ENCODE data around the gene HIRA. TPM values are rescaled to one million over a fixed set of nuclear protein-coding genes. Genes with fewer than 3 reads are reported as not detected.

The HIRA gene
- total RNA-seq, 2 donors from 2014 or later, result 23.8 to 25.7 TPM

GRCh38 chr22:19359554-19360299, 71.8 kb downstream of the HIRA start:
- DNase-seq (ENCODE audit: low spot score), result no peak
- Histone ChIP-seq H3K27ac (no peak overlapping the region), H3K27me3 (replicated peaks; ENCODE audit: insufficient read depth) (no peaks in the 10 kb centered on the region), H3K4me3 (no peak overlapping the region), H3K36me3 (peaks cover 54% of the 10 kb centered on the region), H3K4me1 (ENCODE audit: control insufficient read depth in 1 of 2, low read depth in 2 of 2) (no peaks in the 10 kb centered on the region), H3K9me3 (no peaks in the 10 kb centered on the region)
- no peak for ATAC-seq (ENCODE audit: insufficient number of reproducible peaks, low FRiP score, low read depth)
- TF ChIP-seq, protein P1, sequence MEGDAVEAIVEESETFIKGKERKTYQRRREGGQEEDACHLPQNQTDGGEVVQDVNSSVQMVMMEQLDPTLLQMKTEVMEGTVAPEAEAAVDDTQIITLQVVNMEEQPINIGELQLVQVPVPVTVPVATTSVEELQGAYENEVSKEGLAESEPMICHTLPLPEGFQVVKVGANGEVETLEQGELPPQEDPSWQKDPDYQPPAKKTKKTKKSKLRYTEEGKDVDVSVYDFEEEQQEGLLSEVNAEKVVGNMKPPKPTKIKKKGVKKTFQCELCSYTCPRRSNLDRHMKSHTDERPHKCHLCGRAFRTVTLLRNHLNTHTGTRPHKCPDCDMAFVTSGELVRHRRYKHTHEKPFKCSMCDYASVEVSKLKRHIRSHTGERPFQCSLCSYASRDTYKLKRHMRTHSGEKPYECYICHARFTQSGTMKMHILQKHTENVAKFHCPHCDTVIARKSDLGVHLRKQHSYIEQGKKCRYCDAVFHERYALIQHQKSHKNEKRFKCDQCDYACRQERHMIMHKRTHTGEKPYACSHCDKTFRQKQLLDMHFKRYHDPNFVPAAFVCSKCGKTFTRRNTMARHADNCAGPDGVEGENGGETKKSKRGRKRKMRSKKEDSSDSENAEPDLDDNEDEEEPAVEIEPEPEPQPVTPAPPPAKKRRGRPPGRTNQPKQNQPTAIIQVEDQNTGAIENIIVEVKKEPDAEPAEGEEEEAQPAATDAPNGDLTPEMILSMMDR (IDR thresholded peaks at IDR 0.05), result no peak

- ATAC-seq (ENCODE audit: insufficient number of reproducible peaks, low FRiP score, low read depth) (no peak), DNase-seq (ENCODE audit: low spot score) (no peak)
- Histone ChIP-seq H3K9me3 (no peaks in the 10 kb centered on the region), H3K27ac (no peak overlapping the region), H3K36me3 (peaks cover 57% of the 10 kb centered on the region), H3K4me1 (ENCODE audit: control insufficient read depth in 1 of 2, low read depth in 2 of 2) (no peaks in the 10 kb centered on the region), H3K27me3 (replicated peaks; ENCODE audit: insufficient read depth) (no peaks in the 10 kb centered on the region), H3K4me3 (no peak overlapping the region)
- TF ChIP-seq, protein P1 (IDR thresholded peaks at IDR 0.05), result no peak
Measured at GRCh38 chr22:19358703-19359553, 72.6 kb downstream of the HIRA start.

GRCh38 chr22:19358195-19358594, 73.3 kb downstream of the HIRA start:
- no peak for ATAC-seq (ENCODE audit: insufficient number of reproducible peaks, low FRiP score, low read depth)
- TF ChIP-seq, protein P1 (IDR thresholded peaks at IDR 0.05), result no peak
- H3K4me1 ChIP-seq (ENCODE audit: control insufficient read depth in 1 of 2, low read depth in 2 of 2), result no peaks in the 10 kb centered on the region
- no peak for DNase-seq (ENCODE audit: low spot score)
- H3K36me3 ChIP-seq, result peaks cover 63% of the 10 kb centered on the region
- H3K9me3 ChIP-seq, result no peaks in the 10 kb centered on the region
- no peak overlapping the region for H3K27ac ChIP-seq
- H3K27me3 ChIP-seq (replicated peaks; ENCODE audit: insufficient read depth), result no peaks in the 10 kb centered on the region
- no peak overlapping the region for H3K4me3 ChIP-seq

GRCh38 chr22:19357270-19358105, 74.0 kb downstream of the HIRA start:
- no peak for DNase-seq (ENCODE audit: low spot score)
- no peaks in the 10 kb centered on the region for H3K4me1 ChIP-seq (ENCODE audit: control insufficient read depth in 1 of 2, low read depth in 2 of 2)
- no peak overlapping the region for H3K27ac ChIP-seq
- no peaks in the 10 kb centered on the region for H3K27me3 ChIP-seq (replicated peaks; ENCODE audit: insufficient read depth)
- no peak for ATAC-seq (ENCODE audit: insufficient number of reproducible peaks, low FRiP score, low read depth)
- no peaks in the 10 kb centered on the region for H3K9me3 ChIP-seq
- H3K36me3 ChIP-seq, result peaks cover 69% of the 10 kb centered on the region
- TF ChIP-seq, protein P1 (IDR thresholded peaks at IDR 0.05), result no peak
- no peak overlapping the region for H3K4me3 ChIP-seq
